CD1c-positive myeloid dendritic cell (primary cell): Measurements from ENCODE around the gene PRMT5.
"Not testable (repeated sequence)": the region's sequence is repeated elsewhere in the genome, so short reads cannot be mapped to it uniquely, and the experiment has no call there.

Experiments used
- DNase-seq: peaks from one replicate; pipeline ENCODE4 v3.0.0-alpha.2; 2016; ENCODE audit errors: extremely low spot score

Gene PRMT5

DNA sequence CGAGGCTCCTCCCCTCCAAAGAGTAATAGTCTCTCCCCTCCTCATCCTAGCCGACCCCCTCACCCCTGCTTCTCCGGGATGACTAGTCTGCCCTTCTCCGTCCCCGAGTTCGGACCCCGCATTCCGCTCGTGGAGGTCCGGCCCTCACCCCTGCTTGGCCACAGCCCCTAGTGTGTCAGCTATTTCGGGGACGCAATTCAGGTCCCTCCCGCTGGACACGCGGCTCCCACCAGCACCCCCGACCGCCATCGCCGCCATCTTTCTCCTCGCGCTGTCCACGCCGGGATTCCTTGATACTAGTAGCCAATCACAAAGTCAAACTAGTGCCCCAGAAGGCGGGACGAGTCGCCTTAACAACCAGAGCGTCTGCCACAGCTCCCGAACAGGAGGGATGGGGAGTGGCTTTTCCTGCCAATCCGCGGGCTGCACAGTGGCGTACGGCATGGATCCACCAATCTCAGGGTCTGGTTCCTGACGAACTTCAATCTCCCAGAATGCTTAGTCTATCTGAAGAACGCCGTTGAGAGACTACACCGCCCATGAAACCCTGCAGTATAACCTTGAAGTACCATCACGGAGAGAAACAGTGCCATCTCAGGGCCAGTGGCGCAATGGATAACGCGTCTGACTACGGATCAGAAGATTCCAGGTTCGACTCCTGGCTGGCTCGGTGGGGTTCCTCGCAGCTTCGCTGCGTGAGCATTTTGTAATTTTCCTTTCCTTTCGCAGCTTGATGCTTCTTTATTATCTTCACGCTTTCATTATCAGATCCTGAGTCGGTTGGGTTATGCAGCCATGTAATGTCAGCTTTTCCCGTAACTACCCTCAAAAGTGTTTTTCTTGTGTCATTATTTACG, at the start of gene PRMT5:
TSS of gene PRMT5 (minus strand) at position 273 of the 857 bp plus-strand sequence. CDS start at position 258, 15 bp downstream.
- DNase-seq, result peak; percentile 99

- DNase-seq, result no peak
Measured at GRCh38 chr14:22978487-22978837, 49.3 kb upstream of the PRMT5 start.

GRCh38 chr14:22977684-22978486, 48.7 kb upstream of the PRMT5 start:
- DNase-seq, result no peak

GRCh38 chr14:22977434-22977683, 48.2 kb upstream of the PRMT5 start:
- DNase-seq, result no peak

DNA sequence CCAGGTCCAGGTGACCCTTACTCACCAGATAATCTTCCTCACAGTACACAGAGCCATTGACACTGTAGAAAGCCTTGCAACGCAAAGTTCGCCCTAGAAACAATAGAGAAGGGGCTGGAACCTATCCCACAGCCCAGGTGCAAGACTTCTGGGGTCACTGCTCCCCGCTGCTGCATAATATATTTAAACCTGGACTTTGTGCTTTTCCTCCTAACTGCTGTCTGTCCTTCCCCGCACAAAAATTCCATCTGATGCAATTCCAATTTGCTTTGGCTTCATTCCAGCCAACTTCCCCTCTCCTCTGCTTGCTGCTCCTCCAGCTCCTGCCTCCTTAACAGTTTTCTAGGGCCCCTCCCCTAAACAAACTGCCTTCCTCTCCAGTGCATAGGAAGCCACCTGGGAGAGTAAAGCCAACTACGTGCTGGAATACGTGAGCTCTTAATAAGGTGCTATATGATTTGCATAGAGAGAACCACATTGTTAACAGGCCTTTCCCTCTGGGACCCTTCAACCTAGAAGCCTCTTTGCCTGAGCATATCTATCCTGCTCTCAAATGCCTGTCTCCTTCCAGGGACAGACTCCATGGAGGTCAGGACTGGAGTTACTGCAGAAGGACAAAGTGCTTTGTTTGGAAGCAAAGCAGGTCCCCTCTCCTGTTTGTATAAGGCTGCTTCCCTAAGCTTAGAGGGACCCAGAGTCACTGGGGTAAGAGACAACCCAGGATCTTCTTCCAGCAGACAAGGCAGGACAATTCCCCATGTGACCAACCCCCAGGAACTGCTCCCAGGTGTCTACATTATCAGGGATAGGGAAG, 47.7 kb upstream of the PRMT5 start:
- no peak for DNase-seq

DNA sequence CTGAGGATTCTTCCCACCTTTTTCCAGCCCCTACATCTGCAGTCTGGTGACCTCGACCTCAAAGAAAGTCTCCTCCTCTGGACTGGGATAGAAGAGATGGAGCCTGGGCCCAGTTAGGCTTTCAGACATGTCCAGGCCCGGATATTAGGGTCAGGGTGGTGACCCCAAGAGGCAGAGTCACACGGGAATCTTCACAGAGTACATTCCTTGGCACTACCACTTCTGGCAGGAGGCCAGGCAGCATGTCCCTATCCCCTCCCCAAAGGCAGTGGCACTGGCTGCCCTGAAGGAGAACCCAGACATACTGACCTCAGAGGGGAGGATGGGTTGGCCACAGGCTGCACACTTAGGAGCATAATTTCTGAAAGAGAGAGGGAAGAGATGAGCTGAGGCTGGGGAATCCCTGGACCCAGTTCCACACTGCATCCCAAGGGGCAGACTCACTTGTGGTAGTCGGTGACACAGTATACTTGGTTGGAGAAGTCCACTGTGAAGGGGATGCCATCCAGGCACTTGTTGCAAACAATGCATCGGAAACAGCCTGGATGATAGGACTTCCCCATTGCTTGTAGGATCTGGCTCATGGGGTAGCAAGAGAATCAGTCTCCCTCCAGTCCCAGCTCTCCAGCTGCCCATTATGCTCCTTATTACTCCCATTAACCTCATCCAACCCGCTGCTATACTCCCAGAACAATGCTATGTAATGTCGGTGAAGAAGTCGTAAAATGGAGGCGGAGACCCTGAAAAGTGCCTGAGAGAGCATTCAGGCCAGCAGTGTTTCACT, 45.5 kb upstream of the PRMT5 start:
- no peak for DNase-seq

- peak; percentile 65 for DNase-seq
Measured at GRCh38 chr14:22973217-22974032, 44.2 kb upstream of the PRMT5 start.

DNA sequence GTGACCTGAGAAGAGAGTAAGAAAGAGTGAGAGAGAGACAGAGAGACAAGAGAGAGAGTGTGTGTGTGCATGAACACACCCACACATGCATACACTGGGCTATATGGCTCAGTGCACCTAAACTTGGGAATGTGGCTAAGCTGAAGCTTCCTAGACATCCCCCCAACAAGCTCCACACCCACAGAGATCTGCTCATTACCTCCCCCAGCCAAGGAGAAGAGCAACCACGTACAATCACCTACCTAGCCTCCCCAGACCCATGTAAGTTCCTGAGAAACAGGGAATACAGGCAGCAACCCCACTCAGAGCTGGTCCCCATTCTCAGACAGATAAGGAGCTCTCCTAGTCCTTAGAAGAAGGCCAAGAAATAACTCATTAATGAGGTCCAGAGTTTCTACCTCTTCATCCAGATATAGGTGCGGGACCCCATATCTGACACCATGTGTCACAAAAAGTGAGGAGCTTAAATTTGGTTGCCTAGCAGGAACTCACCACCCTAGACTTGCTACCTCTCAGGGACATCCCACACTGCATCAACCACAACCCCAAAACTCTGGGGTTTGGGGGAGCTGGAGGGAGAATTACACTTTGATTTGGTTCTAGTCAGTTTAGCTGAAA, 43.2 kb upstream of the PRMT5 start:
- DNase-seq, result no peak

GRCh38 chr14:22971152-22971551, 42.0 kb upstream of the PRMT5 start:
- DNase-seq, result no peak

DNA sequence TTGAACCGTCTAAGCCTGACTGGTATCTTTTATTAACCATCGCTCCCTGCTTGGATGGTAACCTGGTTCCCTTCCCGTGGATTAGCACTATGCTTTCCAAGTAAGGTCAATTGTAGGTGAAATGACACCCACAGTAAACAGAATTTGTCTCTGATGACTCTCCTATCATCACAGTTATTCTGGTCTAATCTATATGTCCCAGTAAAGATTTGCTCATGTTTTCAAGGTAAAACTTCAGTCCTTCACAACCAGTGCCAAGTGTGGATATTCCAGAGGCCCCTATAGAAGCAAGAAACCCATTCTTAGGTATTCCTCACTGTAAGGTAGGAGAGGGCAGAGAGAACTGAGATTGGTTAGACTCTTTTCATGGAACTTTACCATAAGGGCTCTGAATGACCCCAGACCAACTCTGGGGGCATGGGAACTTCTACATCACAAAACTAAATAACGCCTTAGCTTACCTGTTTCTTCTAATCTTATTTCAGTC, 37.6 kb upstream of the PRMT5 start:
- no peak for DNase-seq

GRCh38 chr14:22965916-22966782, 37.0 kb upstream of the PRMT5 start:
- DNase-seq, result not testable (repeated sequence)

DNA sequence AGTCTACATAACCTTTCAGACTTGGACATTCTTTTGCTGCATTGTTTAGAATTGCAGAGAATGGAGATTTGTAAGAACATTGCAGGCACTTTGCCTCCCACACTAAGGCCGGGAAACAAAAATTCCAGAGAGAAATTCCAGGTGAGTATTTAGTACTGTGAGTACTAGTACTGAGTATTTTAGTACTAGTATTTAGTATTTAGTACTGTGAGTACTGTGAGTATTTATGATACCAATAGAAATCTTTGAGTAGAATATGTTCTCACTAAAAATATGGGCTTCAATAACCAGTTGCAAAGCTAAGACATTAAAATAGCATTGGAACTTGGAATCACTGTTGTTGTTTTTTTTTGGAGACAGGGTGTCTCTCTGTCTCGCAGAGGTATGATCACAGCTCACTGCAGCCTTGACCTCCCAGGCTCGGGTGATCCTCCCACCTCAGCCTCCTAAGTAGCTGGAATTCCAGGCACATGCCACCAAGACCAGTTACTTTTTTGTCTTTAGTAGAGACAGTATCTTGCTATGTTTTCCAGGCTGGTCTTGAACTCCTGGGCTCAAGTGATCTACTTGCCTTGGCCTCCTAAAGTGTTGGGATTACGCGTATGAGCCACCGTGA, 33.0 kb upstream of the PRMT5 start:
- DNase-seq, result no peak

- no peak for DNase-seq
Measured at GRCh38 chr14:22955702-22956569, 26.8 kb upstream of the PRMT5 start.

- no peak for DNase-seq
Measured at GRCh38 chr14:22952418-22952817, 23.2 kb upstream of the PRMT5 start.

DNA sequence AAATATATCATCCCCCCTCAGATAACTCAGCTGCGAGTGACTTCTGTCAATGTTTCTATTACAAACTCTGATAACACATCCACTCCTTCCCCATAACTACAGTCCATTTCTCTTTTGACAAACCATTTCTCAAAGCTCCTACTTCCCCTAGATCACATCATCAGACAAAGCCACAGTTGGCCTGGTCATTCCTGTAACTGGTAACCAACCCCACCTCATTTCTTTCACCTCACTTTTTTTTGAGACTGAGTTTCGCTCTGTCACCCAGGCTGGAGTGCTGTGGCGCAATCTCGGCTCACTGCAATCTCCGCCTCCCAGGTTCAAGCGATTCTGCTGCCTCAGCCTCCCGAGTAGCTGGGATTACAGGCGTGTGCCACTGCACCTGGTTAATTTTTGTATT, 22.6 kb upstream of the PRMT5 start:
- DNase-seq, result peak; percentile 67

GRCh38 chr14:22945642-22946041, 16.5 kb upstream of the PRMT5 start:
- DNase-seq, result no peak

DNA sequence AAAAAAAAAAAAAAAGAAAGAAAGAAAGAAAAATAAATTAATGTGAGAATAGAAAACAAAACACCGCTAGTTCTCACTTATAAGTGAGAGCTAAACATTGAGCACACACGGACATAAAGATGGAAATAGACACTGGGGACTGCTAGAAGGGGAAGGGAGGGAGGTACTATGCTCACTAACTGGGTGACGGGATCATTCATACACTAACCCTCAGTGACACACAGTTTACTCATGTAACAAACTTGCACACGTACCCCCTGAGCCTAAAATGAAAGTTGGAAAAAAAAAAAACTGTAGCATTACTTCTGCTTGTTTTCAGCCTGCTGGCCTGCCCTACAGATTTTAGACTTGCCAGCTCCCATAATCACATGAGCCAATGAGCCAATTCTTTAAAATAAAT, 10.5 kb upstream of the PRMT5 start:
- no peak for DNase-seq

GRCh38 chr14:22935156-22935555, 6.0 kb upstream of the PRMT5 start:
- no peak for DNase-seq
